GM18499 (cell line): ENCODE results near the gene SF3B3.
"Not testable (repeated sequence)": the region's sequence is repeated elsewhere in the genome, so short reads cannot be mapped to it uniquely, and the experiment has no call there.

Source experiments
- ATAC-seq: cut with Tn5 transposase; IDR thresholded peaks from one replicate; pipeline ENCODE4 v1.9.1; 2021; ENCODE audit warnings: moderate number of reproducible peaks; ENCODE audit not compliant: insufficient read depth, unreplicated experiment

Gene SF3B3

DNA sequence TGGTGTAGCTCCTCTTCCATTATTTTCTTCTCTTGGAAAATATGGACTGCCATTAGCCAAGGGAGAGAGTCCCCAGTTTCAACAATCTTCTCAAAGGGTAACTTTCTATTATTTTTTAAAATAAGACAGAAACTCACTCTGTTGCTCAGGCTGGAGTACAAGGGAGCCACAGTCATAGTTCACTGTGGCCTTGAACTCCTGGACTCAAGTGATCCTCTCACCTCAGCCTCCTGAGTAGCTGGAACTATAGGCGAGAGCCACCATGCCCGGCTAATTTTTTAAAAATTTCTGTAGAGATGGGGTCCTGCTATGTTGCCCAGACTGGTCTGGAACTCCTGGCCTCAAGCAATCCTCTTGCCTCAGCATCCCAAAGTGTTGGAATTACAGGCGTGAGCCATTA lies 13.4 kb upstream of the SF3B3 start:
- no peak for ATAC-seq

DNA sequence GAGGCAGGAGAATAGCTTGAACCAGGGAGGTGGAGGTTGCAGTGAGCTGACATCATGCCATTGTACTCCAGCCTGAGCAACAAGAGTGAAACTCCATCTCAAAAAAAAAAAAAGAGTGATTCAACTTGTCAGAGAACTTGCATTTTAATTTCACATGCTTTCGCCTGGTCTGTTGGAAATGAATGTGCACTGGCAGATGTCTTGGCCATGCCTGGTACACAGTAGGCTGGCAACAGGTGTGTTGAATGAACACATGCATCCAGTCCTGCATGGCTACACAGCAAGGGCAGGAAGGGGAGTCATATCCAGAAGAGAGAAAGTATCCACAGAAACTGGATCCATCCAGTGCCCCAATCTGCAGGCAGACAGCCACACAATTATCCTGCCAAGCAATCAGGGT lies 11.8 kb upstream of the SF3B3 start:
- ATAC-seq, result no peak

DNA sequence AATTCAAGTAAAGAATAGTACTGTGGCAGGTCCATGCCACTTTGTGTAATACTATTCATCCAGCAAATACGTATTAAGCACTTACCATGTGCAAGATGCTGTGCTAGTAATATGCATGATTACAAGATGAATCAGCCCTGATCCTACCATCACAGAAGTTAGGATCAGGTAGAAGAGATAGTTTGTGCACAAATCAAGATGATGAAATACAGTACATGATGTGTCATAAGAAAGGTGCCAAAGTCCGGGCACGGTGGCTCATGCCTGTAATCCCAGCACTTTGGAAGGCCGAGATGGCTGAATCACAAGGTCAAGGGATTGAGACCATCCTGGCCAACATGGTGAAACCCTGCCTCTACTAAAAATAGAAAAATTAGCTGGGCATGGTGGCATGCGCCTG lies 11.2 kb upstream of the SF3B3 start:
- no peak for ATAC-seq

DNA sequence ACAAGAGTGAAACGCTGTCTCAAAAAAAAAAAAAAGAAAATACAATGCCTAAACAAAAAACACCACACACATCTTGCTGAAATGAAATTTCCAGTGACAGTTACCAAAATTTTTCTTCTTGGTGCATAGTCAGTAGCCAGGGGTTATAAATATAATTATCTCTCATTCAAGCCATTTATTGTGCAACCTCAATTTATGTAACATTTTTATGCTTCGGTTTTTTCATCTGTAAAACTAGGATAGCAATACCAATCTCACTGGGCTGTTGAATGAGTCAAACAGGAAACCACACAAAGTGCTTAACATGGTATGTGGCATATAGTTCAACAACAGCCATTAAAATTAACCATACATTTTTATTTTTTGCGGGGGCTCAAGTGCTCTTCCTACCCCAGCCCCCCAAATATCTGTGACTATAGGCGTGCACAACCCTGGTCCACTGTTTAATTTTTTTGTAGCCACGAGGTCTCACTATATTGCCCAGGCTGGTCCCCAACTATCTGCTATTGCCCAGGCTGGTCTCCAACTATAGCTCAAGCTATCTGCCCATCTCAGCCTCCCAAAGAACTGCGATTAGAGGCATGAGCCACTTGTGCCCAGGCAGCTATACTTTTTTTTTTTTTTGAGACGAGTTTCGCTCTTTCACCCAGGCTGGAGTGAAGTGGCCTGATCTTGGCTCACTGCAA lies 2.9 kb upstream of the SF3B3 start:
- ATAC-seq, result no peak

DNA sequence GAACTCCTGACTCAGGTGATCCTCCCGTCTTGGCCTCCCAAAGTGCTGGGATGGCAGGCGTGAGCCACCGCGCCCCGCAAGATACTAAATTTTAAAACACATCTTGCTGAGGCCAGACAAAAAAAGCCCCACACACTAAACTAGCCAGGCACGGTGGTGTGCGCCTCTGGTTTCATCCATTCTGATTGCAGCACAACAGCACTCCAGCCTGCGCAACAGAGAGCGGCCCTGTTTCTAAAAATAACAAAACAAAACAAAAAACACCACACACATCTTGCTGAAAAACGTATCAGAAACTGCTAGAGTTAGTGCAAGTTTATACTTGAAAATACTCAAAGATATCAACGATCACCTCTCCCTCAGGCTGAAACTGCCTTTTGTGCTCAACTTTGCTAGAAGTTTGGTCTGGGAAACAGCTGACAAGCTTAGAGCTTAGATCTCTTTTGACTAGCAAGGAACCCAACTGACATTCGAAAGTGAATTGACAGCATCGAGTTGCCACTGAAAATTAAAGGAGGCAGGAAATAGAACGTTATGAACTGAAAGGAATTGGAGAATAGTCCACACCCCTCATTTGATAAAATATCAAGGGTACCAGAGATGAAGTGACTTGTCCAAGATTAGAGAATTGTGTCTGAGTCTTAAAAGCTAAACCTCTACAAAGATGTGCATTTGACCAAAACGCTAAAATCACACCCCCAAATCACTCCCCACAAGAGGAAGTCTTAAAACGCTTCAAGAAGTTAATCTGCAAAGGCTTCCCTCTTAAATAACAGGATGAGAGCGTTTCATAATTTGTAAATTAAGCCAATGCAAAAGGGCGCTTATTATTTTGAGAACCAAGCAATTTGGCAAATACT lies 1.2 kb upstream of the SF3B3 start:
- no peak for ATAC-seq

DNA sequence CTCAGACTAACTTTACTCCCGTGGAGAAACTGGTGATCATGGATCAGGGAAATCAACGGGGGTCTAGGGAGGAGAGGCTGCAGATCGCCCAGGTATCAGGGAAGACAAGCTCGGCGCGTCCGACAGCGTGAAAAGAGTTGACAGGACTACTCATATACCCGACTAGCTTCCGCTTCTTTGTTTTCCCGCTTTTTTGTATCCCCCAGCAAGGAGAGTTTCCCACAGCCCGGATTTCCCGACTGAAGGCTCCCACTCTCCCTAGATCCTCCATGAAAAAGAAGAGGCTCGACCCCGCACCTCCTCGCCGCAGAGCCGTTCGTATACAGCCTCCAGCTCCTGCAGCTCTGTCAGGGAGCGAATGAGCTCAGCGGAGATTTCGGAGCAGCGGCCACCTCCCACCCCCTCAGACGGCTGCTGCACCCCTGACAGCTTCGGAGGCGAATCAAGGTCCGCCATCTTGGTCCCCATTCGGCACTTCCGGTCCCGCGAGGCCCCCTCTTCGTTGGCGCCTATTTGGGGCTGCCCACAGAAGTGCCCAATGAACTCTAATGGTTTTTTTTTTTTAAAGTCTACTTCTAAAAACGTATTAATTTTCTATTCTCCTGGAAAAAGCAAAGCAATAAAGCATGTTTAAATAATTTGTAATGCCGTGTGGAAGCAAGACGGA lies 407 bp upstream of the SF3B3 start, which contains the start of gene COG4:
Gene COG4, minus strand, starts transcription at position 479 of the 667 bp plus-strand sequence. Its CDS starts 11 bp downstream, at position 468.
- ATAC-seq, result peak; percentile 47

DNA sequence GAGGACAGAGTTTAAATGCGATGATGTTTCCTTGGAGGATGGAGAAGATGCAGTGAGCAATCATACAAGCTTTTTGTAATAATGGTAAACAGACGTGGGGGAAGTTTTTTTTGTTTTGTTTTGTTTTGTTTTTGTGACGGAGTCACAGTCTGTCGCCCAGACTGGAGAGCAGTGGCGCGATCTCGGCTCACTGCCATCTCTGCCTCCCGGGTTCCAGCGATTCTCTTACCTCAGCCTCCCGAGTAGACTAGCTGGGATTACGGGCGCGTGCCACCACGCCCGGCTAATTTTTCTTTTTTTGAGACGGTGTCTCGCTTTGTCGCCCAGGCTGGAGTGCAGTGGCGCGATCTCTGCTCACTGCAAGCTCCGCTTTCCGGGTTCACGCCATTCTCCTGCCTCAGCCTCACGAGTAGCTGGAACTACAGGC lies 796 bp downstream of the SF3B3 start:
- ATAC-seq, result not testable (repeated sequence)

DNA sequence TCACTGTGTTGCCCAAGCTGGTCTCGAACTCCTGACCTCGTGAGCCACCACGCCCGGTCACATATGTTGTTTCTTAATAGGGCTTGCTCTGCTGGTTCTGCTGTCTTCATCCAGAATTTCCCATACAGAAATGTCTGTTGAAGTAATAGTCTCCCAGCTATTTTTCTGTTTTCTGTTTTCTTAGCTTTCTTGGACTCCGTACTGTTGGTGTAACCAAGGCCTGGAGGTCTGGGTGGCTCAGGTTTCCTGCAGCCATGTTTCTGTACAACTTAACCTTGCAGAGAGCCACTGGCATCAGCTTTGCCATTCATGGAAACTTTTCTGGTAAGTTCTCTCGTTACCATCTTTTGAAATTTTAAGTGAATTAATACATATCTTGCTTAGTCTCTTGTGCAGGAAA lies 2.8 kb downstream of the SF3B3 start:
- ATAC-seq, result no peak

DNA sequence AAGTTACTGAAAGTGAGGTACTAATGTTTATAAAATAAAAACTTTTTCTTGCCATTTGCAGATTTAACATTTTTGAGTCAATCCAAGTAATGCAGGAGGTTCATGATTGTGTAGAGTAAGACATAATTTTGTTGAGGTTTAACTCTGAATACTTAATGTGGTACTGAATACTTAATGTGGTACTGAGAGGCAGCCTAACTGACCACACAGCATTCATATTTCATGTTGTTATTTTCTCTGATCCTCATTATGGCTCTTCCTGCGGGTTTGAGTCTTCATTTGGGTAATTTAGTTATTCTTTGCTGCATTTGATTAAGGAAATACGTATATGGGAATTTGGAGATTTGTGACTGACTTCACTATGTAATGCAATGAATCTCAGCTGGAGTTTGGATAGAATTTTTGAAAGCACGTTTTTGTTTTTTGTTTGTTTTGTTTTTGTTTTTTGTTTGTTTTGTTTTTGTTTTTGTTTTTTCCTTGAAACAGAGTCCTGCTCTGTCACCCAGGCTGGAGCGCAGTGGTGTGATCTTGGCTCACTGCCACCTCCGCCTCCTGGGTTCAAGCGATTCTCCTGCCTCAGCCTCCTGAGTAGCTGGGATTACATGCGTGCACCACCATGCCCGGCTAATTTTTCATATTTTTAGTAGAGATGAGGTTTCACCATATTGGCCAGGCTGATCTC lies 3.8 kb downstream of the SF3B3 start:
- ATAC-seq, result no peak

DNA sequence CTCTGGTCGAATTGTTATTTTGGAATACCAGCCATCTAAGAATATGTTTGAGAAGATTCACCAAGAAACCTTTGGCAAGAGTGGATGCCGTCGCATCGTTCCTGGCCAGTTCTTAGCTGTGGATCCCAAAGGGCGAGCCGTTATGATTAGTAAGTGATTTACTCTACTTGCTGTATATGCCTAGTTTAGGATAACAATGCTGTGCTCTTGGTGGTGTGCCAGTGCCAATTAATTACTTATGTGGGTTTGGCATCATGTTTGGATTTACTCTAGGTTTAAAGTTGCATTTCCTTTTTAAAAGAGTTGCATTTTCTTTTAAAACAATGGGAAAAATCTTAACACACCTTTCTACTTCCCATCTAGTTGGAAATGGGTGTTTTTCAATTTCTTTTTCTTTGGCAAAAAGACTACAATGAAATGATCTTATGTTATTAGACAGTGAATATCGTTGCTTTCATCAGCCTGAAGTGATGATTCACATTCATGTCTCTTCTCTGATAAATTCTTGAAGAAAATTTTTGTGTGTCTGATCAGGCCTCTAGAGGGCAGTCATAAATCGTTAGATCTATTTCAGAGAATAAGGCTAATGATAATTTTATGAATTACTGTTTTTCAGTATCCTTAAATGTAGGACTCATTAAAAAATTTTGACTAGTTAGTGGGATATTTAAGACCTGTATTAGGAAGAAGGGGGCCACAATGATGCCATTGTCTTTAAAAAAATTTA lies 5.6 kb downstream of the SF3B3 start:
- ATAC-seq, result no peak

DNA sequence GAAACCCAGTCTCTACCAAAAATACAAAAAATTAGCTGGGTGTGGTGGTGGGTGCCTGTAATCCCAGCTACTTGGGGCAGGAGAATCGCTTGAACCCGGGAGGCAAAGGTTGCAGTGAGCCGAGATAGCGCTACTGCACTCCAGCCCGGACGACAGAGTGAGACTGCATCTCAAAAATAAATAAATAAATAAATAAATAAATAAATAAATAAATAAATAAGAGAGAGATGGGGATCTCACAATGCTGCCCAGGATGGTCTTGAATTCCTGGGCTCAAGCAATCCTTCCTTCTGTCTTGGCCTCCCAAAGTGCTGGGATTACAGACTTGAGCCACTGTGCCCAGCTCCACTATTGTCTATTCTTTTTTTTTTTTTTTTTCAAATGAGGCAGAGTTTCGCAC lies 6.3 kb downstream of the SF3B3 start:
- ATAC-seq, result not testable (repeated sequence)

DNA sequence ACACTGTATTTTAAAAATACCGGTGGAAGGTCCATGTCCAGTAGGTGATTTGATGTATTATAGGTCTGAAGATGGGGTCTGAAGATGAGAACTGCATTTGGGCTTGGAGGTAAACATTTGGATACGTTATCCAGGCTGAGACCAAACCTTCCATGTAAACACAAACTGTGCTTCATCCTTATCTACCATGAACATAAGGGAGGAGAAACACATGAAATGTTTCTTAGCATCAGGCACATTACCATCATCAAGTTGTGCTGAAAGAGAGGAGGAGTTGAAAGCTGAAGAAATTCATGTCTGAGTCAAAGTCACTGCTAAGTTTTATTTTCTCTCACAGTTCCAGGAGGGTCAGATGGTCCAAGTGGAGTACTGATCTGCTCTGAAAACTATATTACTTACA lies 11.4 kb downstream of the SF3B3 start:
- ATAC-seq, result no peak

DNA sequence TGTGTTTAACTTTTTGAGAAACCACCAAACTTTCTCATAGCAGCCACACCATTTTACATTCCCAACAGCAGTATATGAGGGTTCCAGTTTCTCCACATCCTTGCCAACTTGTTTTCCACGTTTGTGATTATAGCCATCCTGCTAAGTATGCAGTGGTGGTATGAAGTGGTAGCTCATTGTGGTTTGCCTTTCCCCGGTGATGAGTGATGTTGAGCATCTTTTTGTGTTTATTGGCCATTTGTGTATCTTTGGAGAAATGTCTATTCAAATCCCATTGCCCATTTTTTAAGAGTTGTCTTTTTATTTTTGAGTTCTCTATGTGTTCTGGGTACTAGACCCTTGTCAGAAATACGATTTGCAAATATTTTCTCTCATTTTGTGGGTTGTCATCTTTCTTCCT lies 17.4 kb downstream of the SF3B3 start:
- ATAC-seq, result no peak

DNA sequence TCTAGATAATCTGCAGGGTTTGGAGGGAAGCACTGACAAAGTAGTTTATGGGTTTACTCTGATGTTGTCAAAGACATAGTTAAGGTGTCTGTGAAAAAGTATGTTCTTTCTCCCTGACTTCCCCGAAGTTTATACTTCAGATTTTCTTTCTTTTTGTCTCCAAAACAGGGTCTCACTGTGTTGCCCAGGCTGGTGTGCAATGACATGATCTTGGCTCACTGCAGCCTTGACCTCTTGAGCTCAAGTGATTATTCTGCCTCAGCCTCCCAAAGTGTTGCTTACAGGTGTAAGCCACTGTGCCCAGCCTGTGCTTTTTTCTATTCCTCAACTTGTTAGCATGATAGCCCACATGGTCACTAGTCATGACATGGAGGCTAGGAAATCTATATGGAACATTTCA lies 20.9 kb downstream of the SF3B3 start:
- no peak for ATAC-seq

DNA sequence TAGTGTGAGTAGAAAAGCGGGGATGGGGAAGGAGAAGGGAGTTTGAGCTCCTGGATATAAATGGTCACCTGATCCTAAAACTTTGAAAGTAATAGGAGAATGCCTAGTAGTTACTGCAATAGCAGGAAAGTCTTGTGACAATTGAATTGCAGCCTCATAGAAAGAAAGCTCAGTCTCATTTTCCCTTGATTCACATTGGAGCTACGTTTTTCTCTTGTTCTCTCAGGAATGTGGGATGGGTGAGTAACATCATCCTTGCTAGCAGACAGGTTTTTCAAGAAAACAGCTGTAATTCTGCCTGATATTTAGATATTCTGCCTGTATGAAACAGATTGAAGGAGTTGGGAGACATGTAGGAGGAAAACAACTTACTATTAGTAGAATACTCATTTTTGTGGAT lies 25.3 kb downstream of the SF3B3 start:
- no peak for ATAC-seq

DNA sequence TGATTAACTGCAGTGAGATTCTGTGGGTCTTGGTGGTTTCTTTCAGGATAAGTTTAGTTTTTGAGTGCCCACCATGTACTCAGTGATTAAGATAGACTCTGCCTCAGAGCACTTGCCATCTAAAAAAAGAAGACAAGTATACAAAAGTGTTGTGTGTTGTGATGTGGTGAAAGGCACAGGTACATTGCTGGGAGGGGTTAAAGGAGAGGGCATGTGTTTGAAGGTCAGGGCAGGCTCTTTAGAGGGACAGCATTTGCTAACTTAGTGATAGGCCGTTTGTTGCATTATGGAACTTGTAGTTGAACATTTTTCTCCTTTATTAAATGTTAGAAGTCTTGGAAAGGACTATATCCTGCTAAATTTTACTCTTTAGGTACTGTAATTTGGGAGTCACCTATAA lies 26.5 kb downstream of the SF3B3 start:
- no peak for ATAC-seq

DNA sequence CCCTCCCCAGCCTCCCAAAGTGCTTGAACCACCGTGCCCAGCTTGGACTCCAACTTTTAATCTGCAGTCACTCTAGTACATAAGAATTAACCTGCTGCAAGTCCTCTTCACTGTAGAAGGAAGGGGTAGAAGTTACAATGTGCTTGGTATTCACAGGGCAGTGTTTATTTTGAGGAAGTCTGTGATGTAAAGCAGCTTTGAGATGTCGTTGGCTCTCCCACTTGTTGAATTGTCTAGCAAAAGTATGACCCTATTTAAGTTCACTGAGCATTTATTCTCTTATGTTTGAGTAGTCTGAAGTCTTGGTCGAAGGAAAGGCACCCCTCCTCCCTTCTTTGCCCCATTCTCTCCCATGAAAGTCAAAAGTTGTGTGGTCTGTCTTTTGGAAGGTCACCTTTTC lies 28.2 kb downstream of the SF3B3 start:
- no peak for ATAC-seq

DNA sequence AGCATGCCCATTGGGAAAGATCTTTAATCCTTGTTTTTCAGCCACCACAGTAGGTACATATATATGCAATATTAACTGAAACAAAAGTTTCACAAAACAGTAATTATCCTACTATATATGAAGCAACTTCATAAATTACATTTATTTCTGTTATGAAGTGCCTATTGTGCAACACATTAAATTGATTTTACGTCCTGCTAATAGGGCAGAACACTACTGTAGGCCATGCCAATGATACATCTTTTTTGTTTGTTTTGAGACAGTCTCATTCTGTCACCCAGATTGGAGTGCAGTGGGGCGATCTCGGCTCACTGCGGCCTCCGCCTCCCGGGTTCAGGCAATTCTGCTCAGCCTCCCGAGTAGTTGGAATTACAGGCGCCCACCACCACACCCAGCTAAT lies 29.1 kb downstream of the SF3B3 start:
- no peak for ATAC-seq

DNA sequence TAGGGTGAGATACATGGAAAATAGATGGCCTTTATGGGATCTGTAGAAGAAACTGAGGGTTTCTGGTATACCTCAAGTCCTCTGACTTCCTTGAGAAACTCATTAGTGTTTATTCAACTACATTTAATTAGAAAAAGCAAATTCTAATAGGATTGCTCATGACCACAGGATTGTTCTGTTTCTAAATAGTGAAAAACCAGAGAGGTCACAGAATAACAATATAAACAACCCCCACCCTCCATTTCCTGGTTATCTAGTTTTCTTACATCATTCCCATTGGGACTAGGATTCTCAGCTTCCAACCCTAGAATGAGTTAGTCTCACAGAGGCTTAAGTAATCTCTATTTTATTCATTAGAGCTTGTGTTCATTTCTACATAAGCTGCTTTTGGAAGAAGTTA lies 30.0 kb downstream of the SF3B3 start:
- no peak for ATAC-seq

DNA sequence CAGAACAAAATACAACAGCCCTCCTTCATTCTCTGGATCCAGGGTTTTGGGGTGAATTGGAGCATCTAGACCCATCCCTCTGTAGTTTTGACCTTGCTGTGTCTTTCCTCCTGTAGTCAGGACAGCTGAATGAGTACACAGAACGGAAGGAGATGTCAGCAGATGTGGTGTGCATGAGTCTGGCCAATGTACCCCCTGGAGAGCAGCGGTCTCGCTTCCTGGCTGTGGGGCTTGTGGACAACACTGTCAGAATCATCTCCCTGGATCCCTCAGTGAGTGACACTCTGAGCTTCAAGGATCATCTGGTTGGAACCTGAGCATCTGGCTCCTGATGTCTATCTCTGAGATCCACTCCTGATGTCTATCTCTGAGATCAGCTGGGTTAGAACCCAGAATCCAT lies 32.4 kb downstream of the SF3B3 start:
- ATAC-seq, result no peak
